Adipose tissue (tissue), 3 donors: ENCODE results near the gene SMIM32. TPM values are rescaled to one million over a fixed set of nuclear protein-coding genes. Genes with fewer than 3 reads are reported as not detected.

Experiments used
- H3K27ac ChIP-seq: one replicate; pipeline ENCODE4 v1.5.1; 2013; ENCODE audit warnings: low read depth, low read length
- WGBS, 3 donors: extraction: QIAGEN DNeasy Blood & Tissue Kit; methylation state at CpG; one replicate each; pipeline ENCODE4 v1.1.7; 2013; 5-methylcytosine and 5-hydroxymethylcytosine counted together
- polyA plus RNA-seq, 3 donors: library from polyadenylated mRNA; stranded (reverse); fragments of 200-250 nt; gene quantifications; one replicate each; pipeline ENCODE4 v1.2.3, GENCODE V29; 2013
- donor health status: healthy with polysubstance abuse.
- donor health status: Bipolar disorder and iron deficiency.
- donor health status: healthy.

The SMIM32 gene
- polyA plus RNA-seq, 3 donors, result 0.35 TPM; not detected in 2

DNA sequence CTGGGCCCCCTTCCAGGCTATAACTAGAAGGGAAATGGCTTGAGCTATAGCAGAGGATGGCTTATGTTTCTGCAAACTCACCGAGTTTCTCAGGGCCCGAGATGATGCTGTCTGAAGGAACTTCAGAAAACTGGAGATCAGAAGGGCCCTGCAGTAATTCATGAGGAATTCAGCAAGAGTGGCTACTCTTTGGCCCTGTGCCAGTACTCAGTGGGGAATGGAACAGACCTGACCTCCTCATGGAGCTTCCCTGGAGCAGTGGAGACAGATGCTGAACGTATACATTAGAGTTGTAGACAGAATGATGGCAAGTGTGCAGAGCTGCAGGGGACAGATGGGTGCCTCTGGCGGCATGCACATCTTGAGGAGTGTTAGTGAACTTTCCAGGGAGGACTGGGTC lies 17.3 kb upstream of the SMIM32 start:
- no peak overlapping the region for H3K27ac ChIP-seq
- WGBS, 3 donors, result 66 to 83% (median 74%) methylated on average over 4 of the region's 4 CpGs

DNA sequence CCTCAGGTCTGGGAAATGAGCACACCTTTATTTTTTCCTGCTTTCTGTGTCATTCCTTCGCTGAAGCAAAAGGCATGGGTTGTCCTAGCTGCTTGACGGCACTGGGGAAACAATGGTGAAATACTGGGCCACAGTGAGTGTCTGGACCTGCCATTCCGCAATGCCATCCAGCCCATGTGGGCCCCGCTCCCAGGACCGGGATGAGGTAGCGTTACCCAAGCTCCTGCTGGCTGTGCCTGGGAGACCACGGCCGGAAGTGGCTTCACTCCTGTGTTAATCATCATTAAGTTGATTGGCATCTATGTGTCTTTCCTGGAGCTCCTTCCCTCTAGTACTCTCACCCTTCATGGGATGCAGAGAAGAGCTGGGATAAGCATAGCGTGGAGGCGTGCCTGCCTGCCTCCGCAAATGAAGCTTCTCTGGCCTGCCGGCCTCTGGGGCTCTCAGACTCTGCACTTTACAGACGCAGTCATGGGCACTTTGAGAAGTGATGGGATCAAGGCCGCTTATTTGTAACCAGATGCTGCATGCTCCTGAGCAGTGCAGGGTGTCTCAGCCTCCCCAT lies 16.5 kb upstream of the SMIM32 start:
- WGBS, 3 donors, result 88 to 90% (median 89%) methylated on average over 14 of the region's 14 CpGs
- H3K27ac ChIP-seq, result no peak overlapping the region

DNA sequence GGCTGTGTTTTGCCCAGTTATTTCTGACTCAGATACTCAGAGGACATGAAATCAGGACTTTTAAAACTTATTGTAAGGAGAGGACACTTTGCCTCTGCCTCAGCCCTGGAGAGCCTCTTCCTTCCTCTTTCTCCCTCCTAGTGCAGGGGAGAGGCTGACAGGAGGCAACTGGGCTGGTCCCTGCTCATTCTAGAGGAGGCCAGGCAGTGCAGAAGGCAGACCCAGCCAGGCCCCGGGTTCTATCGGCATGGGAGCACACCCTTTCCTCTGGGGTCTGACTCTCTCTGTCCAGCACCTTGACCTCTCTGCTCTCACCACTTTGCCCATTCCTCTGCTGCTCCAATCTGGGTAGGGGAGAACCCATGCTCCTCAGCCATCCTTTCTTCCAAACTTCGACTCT lies 16.0 kb upstream of the SMIM32 start:
- H3K27ac ChIP-seq, result no peak overlapping the region
- WGBS, 3 donors, result 45 to 57% (median 49%) methylated on average over 3 of the region's 3 CpGs

DNA sequence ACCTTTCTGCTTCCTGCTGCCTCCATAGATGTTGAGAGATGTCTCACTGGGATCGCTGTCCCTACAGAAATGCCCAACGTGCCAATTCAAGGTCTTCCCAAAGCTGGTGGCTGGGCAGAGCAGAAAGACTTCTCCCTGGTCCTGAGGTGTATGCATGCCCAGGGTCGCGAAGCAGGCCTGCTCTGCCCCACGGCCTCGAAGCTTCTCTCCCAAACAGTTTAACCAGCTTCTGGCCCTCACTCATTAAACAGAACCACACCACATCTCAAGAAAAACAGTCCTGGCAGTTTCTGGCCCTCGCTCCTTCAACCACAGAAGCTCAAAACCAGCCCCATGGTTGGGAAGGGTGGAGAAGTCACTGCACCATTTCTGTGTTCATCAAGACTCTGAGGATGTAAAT lies 14.7 kb upstream of the SMIM32 start:
- WGBS, 3 donors, result 84 to 97% (median 86%) methylated on average over 7 of the region's 7 CpGs

DNA sequence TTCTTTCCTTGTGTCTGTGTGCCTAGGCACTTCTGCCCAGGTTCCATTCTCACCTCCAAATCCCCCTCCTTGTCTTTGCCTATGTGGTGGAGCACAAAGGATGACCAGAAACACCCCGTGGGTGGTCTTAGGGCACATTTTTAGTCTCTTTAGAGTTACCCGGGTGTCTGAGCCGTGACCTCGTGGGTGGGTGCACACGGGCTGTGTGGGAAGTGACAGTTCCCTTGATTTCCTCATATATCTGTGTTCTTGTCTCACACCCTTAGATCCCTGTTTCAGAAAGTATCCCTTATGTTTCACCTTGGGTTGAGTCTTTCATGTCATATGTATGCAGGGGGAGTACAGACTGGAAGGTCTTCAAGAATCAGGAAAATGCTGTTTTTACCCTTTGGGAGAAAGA lies 13.4 kb upstream of the SMIM32 start:
- 76 to 83% (median 79%) methylated on average over 5 of the region's 5 CpGs for WGBS, 3 donors
- H3K27ac ChIP-seq, result no peak overlapping the region

More for the DNA sequence above, 14.7 kb upstream of the SMIM32 start:
- no peak overlapping the region for H3K27ac ChIP-seq

DNA sequence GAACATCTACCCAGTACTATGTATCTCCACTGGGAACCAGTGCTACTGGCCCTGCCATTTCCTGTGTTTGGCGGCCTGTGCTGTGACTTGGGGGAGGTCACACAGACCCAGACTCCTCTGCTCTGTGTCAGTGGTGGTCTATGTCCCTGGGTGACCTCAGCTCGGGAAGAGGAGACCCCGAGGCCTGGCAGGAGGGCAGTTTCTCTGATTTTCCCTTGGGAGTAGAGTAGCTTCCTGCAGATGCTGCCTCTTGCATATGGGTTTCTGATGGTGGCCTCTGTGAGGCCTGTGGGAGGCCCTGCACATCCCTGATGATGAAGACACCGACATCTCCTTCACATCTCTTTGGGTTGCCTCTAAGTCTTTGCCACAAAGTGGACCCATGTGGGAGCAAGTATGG lies 13.0 kb upstream of the SMIM32 start:
- 81 to 90% (median 85%) methylated on average over 4 of the region's 4 CpGs for WGBS, 3 donors
- no peak overlapping the region for H3K27ac ChIP-seq

DNA sequence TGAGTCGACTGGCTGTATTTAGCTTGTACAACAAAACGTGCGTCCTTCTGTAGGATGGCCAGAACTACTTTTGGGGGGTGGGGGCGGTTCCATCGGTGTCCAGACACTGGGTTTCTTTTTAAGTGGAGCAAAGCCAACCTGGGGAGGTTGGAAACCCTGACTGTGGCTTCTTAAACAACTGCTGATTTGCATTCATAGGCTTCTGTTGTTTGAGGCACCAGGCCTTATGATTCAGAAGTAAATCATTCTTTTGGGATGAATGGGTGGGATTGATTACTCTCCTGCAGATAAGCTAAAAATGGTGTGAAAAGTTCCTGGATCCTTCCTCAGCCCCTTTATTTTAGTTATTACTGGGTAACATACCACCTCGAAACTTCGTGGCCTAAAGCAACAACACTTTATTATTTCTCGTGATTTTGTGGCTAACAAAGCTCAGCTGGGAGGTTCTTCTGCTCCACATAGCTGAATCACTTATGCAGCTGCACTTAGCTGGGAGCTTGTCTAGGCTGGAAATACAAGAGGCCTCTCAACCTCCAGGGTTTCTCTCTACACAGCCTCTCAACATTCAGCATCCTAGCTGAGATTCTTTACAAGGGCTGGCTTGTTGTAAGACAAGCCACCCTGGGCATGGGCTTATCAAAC lies 12.2 kb upstream of the SMIM32 start:
- WGBS, 3 donors, result 89 to 95% (median 93%) methylated on average over 8 of the region's 8 CpGs
- H3K27ac ChIP-seq, result no peak overlapping the region

DNA sequence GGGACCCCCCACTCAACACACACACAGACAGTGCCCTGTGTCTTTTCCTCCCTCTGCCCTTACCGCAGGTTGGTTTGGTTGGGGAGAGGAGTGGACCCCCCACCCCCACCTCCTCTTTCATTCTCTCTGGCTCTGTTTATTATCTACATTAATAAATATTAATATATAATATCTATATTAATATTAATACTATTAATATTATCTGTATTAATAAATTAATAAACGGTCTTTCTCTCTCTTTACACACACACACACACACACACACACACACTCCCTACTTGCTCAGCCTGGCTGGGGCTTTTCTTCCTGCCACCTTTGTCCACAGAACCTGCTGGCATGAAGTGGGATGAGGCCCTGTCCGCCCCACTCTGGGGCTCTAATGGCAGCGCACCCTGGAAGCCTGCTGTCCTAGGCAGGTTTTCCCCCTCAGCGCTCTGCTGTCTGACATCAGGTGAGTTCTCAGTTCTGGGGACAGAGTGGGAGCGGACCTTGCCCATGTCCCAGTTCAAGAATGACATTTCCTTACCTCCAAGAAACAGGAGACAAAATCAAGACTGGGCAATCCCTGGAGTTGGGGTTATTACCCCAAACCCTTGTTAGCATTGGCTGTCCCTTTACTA lies 10.5 kb upstream of the SMIM32 start:
- H3K27ac ChIP-seq, result no peak overlapping the region
- WGBS, 3 donors, result 82 to 94% (median 88%) methylated on average over 6 of the region's 6 CpGs

DNA sequence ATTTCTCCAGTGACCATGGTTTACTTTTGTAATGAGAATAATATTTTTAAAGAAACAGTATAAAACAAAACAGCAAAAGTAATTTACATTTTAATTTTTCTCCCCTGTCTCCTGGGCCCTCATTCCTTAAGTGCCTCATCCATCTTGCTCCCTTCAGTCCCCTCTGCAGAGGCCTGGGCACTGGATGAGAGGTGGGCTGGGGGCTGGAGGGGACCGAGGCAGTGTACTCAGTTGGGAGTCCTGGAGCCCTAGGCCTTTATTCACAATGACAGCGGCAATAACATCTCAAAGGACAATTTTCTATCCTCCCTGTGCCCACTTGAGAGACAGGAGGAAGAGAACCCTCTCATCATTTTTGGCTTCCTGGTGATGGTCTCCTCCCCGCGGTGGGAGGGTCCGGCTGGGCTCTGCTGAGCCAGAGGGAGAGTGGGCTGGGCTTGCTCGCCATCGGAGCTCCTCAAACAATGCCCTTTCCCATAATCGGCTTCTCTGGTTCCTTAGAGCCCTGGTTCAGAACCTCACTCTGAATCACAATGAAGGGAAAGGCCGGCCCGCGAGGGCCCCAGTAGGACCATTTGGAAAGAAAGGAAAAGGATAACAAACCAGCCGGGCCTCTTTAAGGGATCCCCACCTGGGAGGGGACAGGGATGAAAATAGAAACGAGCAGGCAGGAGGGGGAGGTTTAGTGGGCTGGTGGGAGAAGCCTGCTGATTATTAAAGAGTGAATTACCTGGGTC lies 9.7 kb upstream of the SMIM32 start:
- no peak overlapping the region for H3K27ac ChIP-seq
- WGBS, 3 donors, result 23 to 27% (median 23%) methylated on average over 13 of the region's 13 CpGs

DNA sequence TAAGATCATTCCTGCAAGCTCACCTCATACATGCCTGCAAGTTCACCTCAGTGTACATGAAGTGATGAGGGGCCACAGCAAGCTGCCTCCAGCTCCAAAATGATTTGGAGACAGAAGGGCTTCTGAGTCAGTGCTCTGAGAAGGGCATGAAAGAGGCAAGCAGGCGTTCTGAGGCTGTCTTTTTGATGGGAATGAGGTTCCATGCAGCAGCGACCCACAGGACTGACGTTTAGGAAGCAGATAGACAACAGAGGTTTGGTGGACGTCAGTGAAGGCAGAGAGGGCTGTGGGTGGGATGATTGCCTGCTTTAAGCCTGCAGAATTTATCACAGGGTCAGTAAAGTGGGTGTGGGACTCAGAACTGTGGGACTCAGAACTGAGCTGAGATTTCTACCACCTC lies 8.9 kb upstream of the SMIM32 start:
- H3K27ac ChIP-seq, result no peak overlapping the region
- WGBS, 3 donors, result 48 to 83% (median 77%) methylated on average over 4 of the region's 4 CpGs

DNA sequence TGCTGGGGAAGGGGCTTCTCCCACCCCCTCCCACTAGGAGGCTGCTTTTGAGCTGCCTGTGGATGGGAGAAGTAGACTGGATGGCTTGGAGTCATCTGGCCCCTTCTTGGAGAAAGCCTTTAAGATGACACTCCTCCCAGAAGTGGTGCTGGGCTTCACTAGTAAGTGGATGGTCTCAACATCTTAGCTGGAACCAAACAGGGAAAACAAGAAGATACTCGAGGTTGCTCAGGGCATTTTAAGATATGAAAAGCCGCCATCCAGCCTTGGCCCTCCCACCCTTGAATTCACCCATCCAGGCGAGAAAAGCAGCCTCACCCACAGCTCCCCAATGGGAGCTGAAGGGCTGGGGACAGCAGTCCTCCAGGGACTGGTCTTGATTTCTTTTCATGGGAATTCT lies 7.8 kb upstream of the SMIM32 start:
- 66 to 77% (median 66%) methylated on average over 3 of the region's 3 CpGs for WGBS, 3 donors
- no peak overlapping the region for H3K27ac ChIP-seq

DNA sequence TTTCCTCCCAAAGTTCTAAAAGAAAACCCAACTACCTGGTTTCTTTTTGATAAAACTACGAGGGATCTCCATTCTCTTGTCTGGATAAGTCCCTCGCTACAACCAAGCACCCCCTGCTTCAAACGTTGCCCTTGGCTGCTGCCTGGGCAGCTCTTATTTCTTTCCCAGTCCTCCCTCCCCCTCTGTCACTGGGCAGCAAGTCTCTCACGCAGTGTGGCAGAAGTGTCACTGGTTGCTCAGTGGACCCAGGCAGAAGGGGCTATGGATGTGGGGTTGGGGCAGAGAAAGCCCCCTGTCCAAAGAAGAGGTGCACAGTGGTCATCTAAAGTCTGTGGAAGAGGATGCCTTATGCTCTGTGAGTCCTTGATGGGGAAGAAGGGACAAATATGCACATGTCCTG lies 7.2 kb upstream of the SMIM32 start:
- no peak overlapping the region for H3K27ac ChIP-seq
- WGBS, 3 donors, result 59 to 76% (median 70%) methylated on average over 4 of the region's 4 CpGs

DNA sequence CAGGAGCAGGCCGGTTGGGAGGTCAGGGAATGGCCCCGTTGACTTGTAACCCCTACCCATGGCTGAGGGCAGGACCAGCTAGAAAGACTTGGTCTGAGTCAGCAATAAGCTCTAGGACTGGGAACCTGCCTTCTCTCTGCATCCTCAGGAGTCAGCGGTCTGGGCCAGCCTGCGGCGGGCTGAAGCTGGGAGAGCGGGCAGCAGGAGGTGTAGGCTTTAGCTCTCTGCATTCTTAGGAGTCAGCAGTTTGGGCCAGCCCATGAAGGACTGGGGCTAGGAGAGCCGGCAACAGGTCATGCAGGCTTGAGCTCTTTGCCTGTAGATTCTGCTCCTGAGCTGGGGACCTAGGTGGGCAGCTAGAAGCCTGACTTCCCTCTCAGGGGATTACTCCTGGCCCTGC lies 6.4 kb upstream of the SMIM32 start:
- H3K27ac ChIP-seq, result no peak overlapping the region

DNA sequence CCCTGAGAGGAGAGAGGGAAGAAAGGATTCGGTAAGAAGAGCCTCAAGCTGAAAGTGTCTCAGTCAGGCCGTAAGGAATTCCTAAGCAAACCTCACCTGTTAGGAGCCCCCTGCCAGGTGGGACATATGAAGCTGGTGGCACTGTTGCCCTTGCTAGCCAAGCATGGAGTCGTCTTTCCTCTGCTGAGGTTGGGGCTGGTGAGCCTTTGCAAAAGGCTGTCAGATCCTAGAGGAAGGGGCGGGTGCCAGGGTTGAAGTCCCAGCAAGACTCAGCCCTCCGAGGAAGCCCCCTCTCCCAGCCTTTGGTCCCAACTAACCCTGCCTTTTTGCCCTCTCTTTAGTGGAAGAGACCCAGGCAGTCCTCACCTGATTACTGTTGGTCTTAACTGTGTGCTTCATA lies 5.5 kb upstream of the SMIM32 start:
- H3K27ac ChIP-seq, result no peak overlapping the region
- WGBS, 3 donors, result 79 to 85% (median 84%) methylated on average over 5 of the region's 5 CpGs

More for the DNA sequence above, 6.4 kb upstream of the SMIM32 start:
- WGBS, 3 donors, result 86 to 93% (median 86%) methylated on average over 7 of the region's 7 CpGs

DNA sequence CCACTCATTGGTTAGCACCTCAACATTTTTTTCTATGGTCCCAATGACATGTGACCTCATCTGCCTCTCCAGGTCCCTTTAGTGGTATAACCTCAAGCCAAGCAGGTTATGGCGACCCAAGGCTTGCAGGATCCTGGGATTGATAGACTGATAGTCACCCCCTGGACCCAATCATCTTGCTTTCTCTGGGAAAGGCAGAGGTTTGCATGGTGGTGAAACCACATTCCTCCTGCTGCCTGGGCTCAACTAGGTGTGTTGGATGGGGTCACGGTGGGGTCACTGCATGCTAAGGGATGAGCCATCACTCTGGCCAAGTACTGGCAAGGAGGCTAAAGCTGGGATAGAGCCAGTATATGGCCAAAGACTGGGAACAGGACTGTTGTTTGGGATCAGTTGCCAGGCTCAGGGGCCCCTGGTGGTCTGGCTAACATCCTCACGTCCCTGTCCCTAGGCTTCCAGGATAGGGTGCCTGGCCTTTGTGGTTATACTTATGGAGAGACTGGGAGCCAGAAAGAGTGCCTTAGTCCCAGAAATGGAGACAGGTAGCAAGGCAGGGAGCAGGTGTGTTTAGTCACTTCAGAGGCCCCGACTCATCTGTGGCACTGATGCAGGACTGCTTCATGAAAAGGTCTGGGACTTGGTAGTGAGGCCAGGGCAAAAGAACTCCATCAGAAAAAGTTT lies 4.6 kb upstream of the SMIM32 start:
- WGBS, 3 donors, result 82 to 88% (median 87%) methylated on average over 4 of the region's 4 CpGs
- H3K27ac ChIP-seq, result no peak overlapping the region

DNA sequence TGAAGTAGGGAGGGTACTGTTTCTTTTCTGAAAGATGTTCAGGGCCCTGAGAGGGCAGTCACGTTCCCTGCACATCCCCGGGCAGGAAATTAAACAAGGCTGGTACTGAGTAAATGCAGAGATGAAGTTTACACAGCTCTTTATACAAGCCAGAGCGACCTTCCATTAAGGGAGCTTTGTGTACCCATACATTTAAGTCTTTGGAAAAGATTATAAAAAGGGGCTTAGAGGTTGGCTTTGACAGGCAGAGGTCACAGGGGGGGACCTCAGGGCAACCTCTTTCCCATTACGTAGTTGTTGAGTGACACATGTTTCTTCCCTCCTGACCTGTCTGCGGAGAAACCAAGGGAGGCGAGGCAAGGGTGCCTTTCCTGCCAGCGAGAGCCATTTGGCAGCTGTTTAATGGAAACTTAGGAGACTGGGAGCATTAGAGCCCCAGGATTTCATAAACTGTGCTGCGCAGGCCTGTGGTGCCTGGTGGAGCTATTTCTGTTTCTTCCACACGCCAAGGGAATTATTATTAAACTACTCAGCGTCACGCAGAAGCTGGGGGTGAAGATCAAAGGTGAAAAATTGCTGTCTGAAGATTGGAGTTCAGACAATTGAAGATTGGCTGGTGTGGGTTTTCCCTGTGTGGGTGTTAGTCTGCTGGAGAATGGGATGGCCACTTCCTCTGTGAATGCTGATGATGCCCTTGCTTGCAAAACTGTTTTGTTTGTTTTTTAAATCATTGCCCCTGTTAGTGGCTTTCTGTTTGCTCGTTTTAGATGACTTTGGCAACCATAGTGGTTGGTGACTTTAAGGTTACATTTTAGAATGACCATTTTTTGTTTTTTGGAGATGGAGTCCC lies 3.2 kb upstream of the SMIM32 start:
- 56 to 68% (median 68%) methylated on average over 12 of the region's 12 CpGs for WGBS, 3 donors
- H3K27ac ChIP-seq, result no peak overlapping the region

DNA sequence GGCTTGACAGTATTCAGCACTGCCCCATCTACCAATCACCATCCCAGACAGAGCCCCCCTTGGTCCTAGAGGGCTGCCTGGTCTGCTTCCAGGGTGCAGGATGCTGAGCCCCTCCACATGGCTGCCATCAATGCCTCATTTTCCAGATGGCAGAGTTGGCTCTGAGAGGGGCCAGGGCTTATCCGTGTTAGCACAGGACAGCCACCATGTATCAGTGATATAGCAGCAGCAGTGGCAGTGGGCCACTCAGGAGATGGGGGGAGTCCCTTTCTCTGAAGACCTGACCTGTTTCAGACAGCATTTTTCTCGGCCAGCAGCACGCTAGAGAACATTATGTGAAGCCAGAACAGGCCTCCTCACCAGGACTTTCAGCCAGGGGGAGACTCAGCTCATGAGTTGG lies 1.6 kb upstream of the SMIM32 start:
- 78 to 92% (median 86%) methylated on average over 3 of the region's 3 CpGs for WGBS, 3 donors
- no peak overlapping the region for H3K27ac ChIP-seq

DNA sequence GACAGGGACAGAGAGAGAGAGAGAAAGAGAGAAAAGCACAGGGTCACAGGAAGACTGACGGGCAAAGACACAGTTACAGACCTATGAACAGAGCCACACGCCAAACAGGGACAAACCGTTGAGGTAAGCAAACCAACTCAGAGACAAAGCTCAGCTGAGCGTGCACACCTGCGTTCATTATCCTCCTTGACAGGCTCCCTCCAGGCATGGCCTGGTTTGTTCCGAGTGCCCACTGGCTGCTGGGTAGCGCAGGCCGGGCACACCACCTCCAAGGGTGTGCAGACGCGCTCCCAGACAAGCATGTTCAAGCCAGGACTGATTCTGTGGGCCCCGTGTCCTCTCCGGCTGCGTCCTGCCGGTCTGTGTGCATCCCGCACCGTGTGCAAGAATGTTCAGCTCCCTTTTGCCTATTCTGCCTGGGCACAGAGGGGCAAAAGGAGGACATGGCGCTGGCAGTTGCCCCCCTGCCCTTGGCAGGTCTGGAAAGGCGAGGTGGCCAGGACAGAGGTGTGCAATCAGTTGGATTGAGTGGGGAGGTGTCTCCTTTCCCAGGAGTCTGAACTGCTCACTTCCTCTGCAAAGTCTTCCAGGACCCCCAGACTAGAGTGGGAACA lies 467 bp upstream of the SMIM32 start:
- 37 to 60% (median 56%) methylated on average over 18 of the region's 18 CpGs for WGBS, 3 donors
- H3K27ac ChIP-seq, result no peak overlapping the region
